Cerebellar nuclear complex (tissue), 1 donor: ENCODE results near the gene EEF2KMT.
"Not testable (repeated sequence)": the region's sequence is repeated elsewhere in the genome, so short reads cannot be mapped to it uniquely, and the experiment has no call there.

Source experiments
- DNase-seq, 2 experiments: peaks; one replicate each; lab custom pipeline; 2025; lab: John Stamatoyannopoulos, UW

The EEF2KMT gene

GRCh38 chr16:5070431-5071186 is 27.0 kb downstream of the EEF2KMT start:
- no peak for DNase-seq

GRCh38 chr16:5069854-5070253 is 27.7 kb downstream of the EEF2KMT start:
- no peak for DNase-seq

- DNase-seq: no peak
Observed at GRCh38 chr16:5069048-5069447, 28.5 kb downstream of the EEF2KMT start.

- DNase-seq: no peak
Observed at GRCh38 chr16:5066511-5066910, 31.1 kb downstream of the EEF2KMT start.

GRCh38 chr16:5065813-5066212 is 31.8 kb downstream of the EEF2KMT start, which contains the start of gene C16orf89:
C16orf89 (minus strand) TSS chr16:5065956; CDS start chr16:5065908, 48 bp downstream.
- no peak for DNase-seq

- DNase-seq: no peak
Observed at GRCh38 chr16:5065326-5065725, 32.3 kb downstream of the EEF2KMT start.

- no peak for DNase-seq
Observed at GRCh38 chr16:5064915-5065314, 32.7 kb downstream of the EEF2KMT start.

- DNase-seq: no peak
Observed at GRCh38 chr16:5062790-5063765, 34.5 kb downstream of the EEF2KMT start.

GRCh38 chr16:5062051-5062450 is 35.5 kb downstream of the EEF2KMT start:
- DNase-seq: no peak

- no peak for DNase-seq
Observed at GRCh38 chr16:5060073-5060641, 37.4 kb downstream of the EEF2KMT start.

GRCh38 chr16:5059386-5060072 is 38.1 kb downstream of the EEF2KMT start:
- no peak for DNase-seq

GRCh38 chr16:5058476-5058875 is 39.1 kb downstream of the EEF2KMT start:
- no peak for DNase-seq

GRCh38 chr16:5056352-5056751 is 41.2 kb downstream of the EEF2KMT start:
- no peak for DNase-seq

- no peak for DNase-seq
Observed at GRCh38 chr16:5054876-5055865, 42.4 kb downstream of the EEF2KMT start.

- no peak for DNase-seq
Observed at GRCh38 chr16:5046914-5047313, 50.7 kb downstream of the EEF2KMT start.

- DNase-seq: no peak
Observed at GRCh38 chr16:5045499-5046115, 52.0 kb downstream of the EEF2KMT start.

- DNase-seq: not testable (repeated sequence)
Observed at GRCh38 chr16:5044581-5044980, 53.0 kb downstream of the EEF2KMT start.

GRCh38 chr16:5044011-5044540 is 53.5 kb downstream of the EEF2KMT start:
- no peak for DNase-seq

- DNase-seq: no peak
Observed at GRCh38 chr16:5042574-5043171, 54.9 kb downstream of the EEF2KMT start.
